ENCODE measurements around the gene ZNF628.

ZNF628 gene

GRCh38 chr19:55463583-55464031, 12.8 kb upstream of the ZNF628 start:
- Mint-ChIP-seq H3K4me1 (peaks cover 25% of the 10 kb centered on the region), H3K27ac (ENCODE audit: low read depth) (no peak overlapping the region), H3K9me3 (no peaks in the 10 kb centered on the region), H3K36me3 (ENCODE audit: insufficient read depth) (peaks cover 7% of the 10 kb centered on the region), H3K27me3 (no peaks in the 10 kb centered on the region), H3K4me3 (no peak overlapping the region)
- DNase-seq (ENCODE audit: low spot score in 2 of 2) = no peak
- ATAC-seq (replicated peaks; ENCODE audit: extremely low read depth, poor library complexity, severe bottlenecking) = no peak

- no peak for ATAC-seq (replicated peaks; ENCODE audit: extremely low read depth, poor library complexity, severe bottlenecking)
- Mint-ChIP-seq H3K36me3 (ENCODE audit: insufficient read depth) (peaks cover 7% of the 10 kb centered on the region), H3K27ac (ENCODE audit: low read depth) (no peak overlapping the region), H3K27me3 (no peaks in the 10 kb centered on the region), H3K4me3 (no peak overlapping the region), H3K4me1 (peaks cover 25% of the 10 kb centered on the region), H3K9me3 (no peaks in the 10 kb centered on the region)
- DNase-seq (ENCODE audit: low spot score in 2 of 2) = no peak
Measured at GRCh38 chr19:55464039-55464661, 12.3 kb upstream of the ZNF628 start.

GRCh38 chr19:55464662-55465054, 11.8 kb upstream of the ZNF628 start, which contains the start of gene C19orf85:
Gene C19orf85 (minus strand): TSS chr19:55464751. CDS start chr19:55464554, 197 bp downstream.
- H3K36me3 Mint-ChIP-seq (ENCODE audit: insufficient read depth) = peaks cover 7% of the 10 kb centered on the region
- H3K4me1 Mint-ChIP-seq = peaks cover 25% of the 10 kb centered on the region
- H3K27ac Mint-ChIP-seq (ENCODE audit: low read depth) = no peak within 1 kb of the TSS
- ATAC-seq (replicated peaks; ENCODE audit: extremely low read depth, poor library complexity, severe bottlenecking) (no peak), DNase-seq (ENCODE audit: low spot score in 2 of 2) (no peak)
- no peak within 1 kb of the TSS for H3K4me3 Mint-ChIP-seq
- H3K9me3 Mint-ChIP-seq = no peaks in the 10 kb centered on the region
- H3K27me3 Mint-ChIP-seq = no peaks in the 10 kb centered on the region

GRCh38 chr19:55465460-55466240, 10.8 kb upstream of the ZNF628 start:
- Mint-ChIP-seq H3K9me3 (no peaks in the 10 kb centered on the region), H3K36me3 (ENCODE audit: insufficient read depth) (peaks cover 7% of the 10 kb centered on the region), H3K27me3 (no peaks in the 10 kb centered on the region), H3K4me3 (no peak overlapping the region), H3K27ac (ENCODE audit: low read depth) (no peak overlapping the region), H3K4me1 (peaks cover 17% of the 10 kb centered on the region)
- ATAC-seq (replicated peaks; ENCODE audit: extremely low read depth, poor library complexity, severe bottlenecking) (no peak), DNase-seq (ENCODE audit: low spot score in 2 of 2) (no peak)

- DNase-seq (ENCODE audit: low spot score in 2 of 2) = no peak
- H3K4me1 Mint-ChIP-seq = peaks cover 12% of the 10 kb centered on the region
- no peak overlapping the region for H3K27ac Mint-ChIP-seq (ENCODE audit: low read depth)
- peaks cover 6% of the 10 kb centered on the region for H3K36me3 Mint-ChIP-seq (ENCODE audit: insufficient read depth)
- no peak overlapping the region for H3K4me3 Mint-ChIP-seq
- H3K27me3 Mint-ChIP-seq = no peaks in the 10 kb centered on the region
- no peak for ATAC-seq (replicated peaks; ENCODE audit: extremely low read depth, poor library complexity, severe bottlenecking)
- no peaks in the 10 kb centered on the region for H3K9me3 Mint-ChIP-seq
Measured at GRCh38 chr19:55466241-55466614, 10.2 kb upstream of the ZNF628 start.

GRCh38 chr19:55467236-55468053, 9.0 kb upstream of the ZNF628 start:
- Mint-ChIP-seq H3K9me3 (no peaks in the 10 kb centered on the region), H3K4me1 (peaks cover 1% of the 10 kb centered on the region), H3K4me3 (no peak overlapping the region), H3K27me3 (no peaks in the 10 kb centered on the region), H3K36me3 (ENCODE audit: insufficient read depth) (peaks cover 2% of the 10 kb centered on the region), H3K27ac (ENCODE audit: low read depth) (no peak overlapping the region)
- ATAC-seq (replicated peaks; ENCODE audit: extremely low read depth, poor library complexity, severe bottlenecking) (peak; percentile 40), DNase-seq (ENCODE audit: low spot score in 2 of 2) (peak; percentile 38 to 66)

GRCh38 chr19:55468054-55468393, 8.4 kb upstream of the ZNF628 start:
- H3K36me3 Mint-ChIP-seq (ENCODE audit: insufficient read depth) = peaks cover 2% of the 10 kb centered on the region
- no peak for ATAC-seq (replicated peaks; ENCODE audit: extremely low read depth, poor library complexity, severe bottlenecking)
- H3K27ac Mint-ChIP-seq (ENCODE audit: low read depth) = no peak overlapping the region
- no peaks in the 10 kb centered on the region for H3K4me1 Mint-ChIP-seq
- H3K4me3 Mint-ChIP-seq = no peak overlapping the region
- no peaks in the 10 kb centered on the region for H3K9me3 Mint-ChIP-seq
- DNase-seq (ENCODE audit: low spot score in 2 of 2) = no peak
- H3K27me3 Mint-ChIP-seq = no peaks in the 10 kb centered on the region

- DNase-seq (ENCODE audit: low spot score in 2 of 2) = no peak
- Mint-ChIP-seq H3K9me3 (no peaks in the 10 kb centered on the region), H3K27ac (ENCODE audit: low read depth) (no peak overlapping the region), H3K4me1 (peaks cover 6% of the 10 kb centered on the region), H3K27me3 (no peaks in the 10 kb centered on the region), H3K4me3 (no peak overlapping the region), H3K36me3 (ENCODE audit: insufficient read depth) (peaks cover 4% of the 10 kb centered on the region)
- no peak for ATAC-seq (replicated peaks; ENCODE audit: extremely low read depth, poor library complexity, severe bottlenecking)
Measured at GRCh38 chr19:55471266-55471665, 5.2 kb upstream of the ZNF628 start.

- peaks cover 12% of the 10 kb centered on the region for H3K4me1 Mint-ChIP-seq
- no peak for DNase-seq (ENCODE audit: low spot score in 2 of 2)
- no peak overlapping the region for H3K27ac Mint-ChIP-seq (ENCODE audit: low read depth)
- H3K9me3 Mint-ChIP-seq = no peaks in the 10 kb centered on the region
- H3K27me3 Mint-ChIP-seq = no peaks in the 10 kb centered on the region
- ATAC-seq (replicated peaks; ENCODE audit: extremely low read depth, poor library complexity, severe bottlenecking) = no peak
- H3K4me3 Mint-ChIP-seq = no peak overlapping the region
- H3K36me3 Mint-ChIP-seq (ENCODE audit: insufficient read depth) = peaks cover 9% of the 10 kb centered on the region
Measured at GRCh38 chr19:55472463-55472862, 4.0 kb upstream of the ZNF628 start.

- Mint-ChIP-seq H3K4me3 (no peak overlapping the region), H3K27me3 (no peaks in the 10 kb centered on the region), H3K9me3 (no peaks in the 10 kb centered on the region), H3K36me3 (ENCODE audit: insufficient read depth) (peaks cover 9% of the 10 kb centered on the region), H3K27ac (ENCODE audit: low read depth) (no peak overlapping the region), H3K4me1 (peaks cover 21% of the 10 kb centered on the region)
- ATAC-seq (replicated peaks; ENCODE audit: extremely low read depth, poor library complexity, severe bottlenecking) (no peak), DNase-seq (ENCODE audit: low spot score in 2 of 2) (no peak)
Measured at GRCh38 chr19:55473225-55474012, 3.0 kb upstream of the ZNF628 start.

- no peaks in the 10 kb centered on the region for H3K9me3 Mint-ChIP-seq
- peak overlapping the region; percentile 80 for H3K4me3 Mint-ChIP-seq
- no peak for DNase-seq (ENCODE audit: low spot score in 2 of 2)
- H3K36me3 Mint-ChIP-seq (ENCODE audit: insufficient read depth) = peaks cover 12% of the 10 kb centered on the region
- peaks cover 32% of the 10 kb centered on the region for H3K4me1 Mint-ChIP-seq
- no peaks in the 10 kb centered on the region for H3K27me3 Mint-ChIP-seq
- no peak for ATAC-seq (replicated peaks; ENCODE audit: extremely low read depth, poor library complexity, severe bottlenecking)
- H3K27ac Mint-ChIP-seq (ENCODE audit: low read depth) = no peak overlapping the region
Measured at GRCh38 chr19:55474269-55475265, 1.9 kb upstream of the ZNF628 start.

Data from central memory CD8-positive, alpha-beta T cell (primary cell).